GM12872 (cell line): ENCODE data around the gene CABLES1.

ENCODE experiments used
- TF ChIP-seq, protein P1 (sequence below): IDR thresholded peaks from 3 replicates; pipeline ENCODE4 v1.5.1; 2011; ENCODE audit warnings: low read depth, mild to moderate bottlenecking, low read length, moderate library complexity; ENCODE audit not compliant: insufficient read depth

CABLES1 gene

GRCh38 chr18:23240609-23240930 lies 105.3 kb downstream of the CABLES1 start:
- TF ChIP-seq, protein P1, sequence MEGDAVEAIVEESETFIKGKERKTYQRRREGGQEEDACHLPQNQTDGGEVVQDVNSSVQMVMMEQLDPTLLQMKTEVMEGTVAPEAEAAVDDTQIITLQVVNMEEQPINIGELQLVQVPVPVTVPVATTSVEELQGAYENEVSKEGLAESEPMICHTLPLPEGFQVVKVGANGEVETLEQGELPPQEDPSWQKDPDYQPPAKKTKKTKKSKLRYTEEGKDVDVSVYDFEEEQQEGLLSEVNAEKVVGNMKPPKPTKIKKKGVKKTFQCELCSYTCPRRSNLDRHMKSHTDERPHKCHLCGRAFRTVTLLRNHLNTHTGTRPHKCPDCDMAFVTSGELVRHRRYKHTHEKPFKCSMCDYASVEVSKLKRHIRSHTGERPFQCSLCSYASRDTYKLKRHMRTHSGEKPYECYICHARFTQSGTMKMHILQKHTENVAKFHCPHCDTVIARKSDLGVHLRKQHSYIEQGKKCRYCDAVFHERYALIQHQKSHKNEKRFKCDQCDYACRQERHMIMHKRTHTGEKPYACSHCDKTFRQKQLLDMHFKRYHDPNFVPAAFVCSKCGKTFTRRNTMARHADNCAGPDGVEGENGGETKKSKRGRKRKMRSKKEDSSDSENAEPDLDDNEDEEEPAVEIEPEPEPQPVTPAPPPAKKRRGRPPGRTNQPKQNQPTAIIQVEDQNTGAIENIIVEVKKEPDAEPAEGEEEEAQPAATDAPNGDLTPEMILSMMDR: no peak

DNA sequence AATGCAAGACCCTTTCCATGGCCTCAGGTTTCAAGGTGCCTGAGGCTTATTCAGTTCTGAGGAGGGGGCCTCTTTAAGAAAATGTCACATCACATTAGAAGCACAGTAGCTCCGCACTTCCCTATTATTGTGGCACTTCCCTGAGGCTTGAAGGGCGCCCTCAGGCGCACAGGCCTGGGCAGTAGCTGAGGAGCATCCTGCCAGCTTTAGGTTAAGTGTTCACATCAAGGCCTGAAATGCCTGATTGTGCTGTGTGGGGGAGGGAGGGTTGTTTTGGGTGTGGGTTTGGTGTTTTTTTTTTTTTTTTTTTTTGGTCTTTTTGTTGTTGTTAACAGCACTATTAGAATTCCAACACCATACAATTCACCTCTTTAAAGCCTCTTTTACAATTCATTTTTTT lies 107.9 kb downstream of the CABLES1 start:
- TF ChIP-seq, protein P1: peak; percentile 40; the same call in 1 of the 3 replicates

DNA sequence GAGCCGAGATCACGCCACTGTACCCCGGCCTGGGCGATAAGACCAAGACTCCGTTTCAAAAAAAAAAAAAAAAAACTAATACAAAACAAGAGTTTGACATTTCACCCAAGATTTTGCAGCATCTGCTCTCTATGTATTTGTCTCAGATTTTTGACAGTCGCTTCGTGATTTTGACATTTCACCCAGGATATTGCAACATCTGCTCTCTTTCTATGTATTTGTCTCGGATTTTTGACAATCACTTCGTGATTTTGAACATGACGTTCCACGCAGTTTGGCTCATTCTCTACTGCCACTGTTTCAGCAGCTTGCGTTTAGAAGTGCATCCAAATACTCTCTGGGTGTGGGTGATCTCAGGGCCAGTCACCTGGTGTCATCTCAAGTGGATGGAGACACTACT lies 108.5 kb downstream of the CABLES1 start:
- TF ChIP-seq, protein P1: no peak

GRCh38 chr18:23244401-23244800 lies 109.1 kb downstream of the CABLES1 start:
- TF ChIP-seq, protein P1: no peak

GRCh38 chr18:23245461-23245860 lies 110.2 kb downstream of the CABLES1 start:
- TF ChIP-seq, protein P1: no peak

DNA sequence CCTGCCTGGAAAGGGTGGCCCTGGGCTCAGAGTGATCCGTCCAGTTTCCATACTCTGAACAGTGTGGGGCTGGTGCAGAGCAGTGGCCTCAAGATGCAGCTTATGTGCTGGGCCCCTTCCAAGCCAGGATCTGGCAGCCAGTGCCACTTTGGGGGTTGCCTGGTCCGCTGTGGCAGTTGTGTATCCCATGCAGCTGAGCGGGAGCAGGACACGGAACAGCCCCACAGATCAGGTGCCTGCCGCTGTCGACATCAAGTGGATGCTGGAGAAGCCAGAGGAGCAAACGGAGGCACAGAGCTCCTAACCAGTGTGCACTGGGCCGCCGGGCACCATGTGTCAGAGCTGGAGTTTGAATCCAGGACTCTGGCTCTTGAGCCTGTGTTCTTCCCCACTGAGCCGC lies 112.0 kb downstream of the CABLES1 start:
- TF ChIP-seq, protein P1: no peak

- TF ChIP-seq, protein P1: no peak
Measured at GRCh38 chr18:23247896-23248295, 112.6 kb downstream of the CABLES1 start.

- TF ChIP-seq, protein P1: no peak
Measured at GRCh38 chr18:23248826-23249225, 113.5 kb downstream of the CABLES1 start.
